ENCODE measurements around the gene CCDC47.

The CCDC47 gene

GRCh38 chr17:63697341-63698286, 75.8 kb downstream of the CCDC47 start:
- DNase-seq = peak; percentile 72

DNA sequence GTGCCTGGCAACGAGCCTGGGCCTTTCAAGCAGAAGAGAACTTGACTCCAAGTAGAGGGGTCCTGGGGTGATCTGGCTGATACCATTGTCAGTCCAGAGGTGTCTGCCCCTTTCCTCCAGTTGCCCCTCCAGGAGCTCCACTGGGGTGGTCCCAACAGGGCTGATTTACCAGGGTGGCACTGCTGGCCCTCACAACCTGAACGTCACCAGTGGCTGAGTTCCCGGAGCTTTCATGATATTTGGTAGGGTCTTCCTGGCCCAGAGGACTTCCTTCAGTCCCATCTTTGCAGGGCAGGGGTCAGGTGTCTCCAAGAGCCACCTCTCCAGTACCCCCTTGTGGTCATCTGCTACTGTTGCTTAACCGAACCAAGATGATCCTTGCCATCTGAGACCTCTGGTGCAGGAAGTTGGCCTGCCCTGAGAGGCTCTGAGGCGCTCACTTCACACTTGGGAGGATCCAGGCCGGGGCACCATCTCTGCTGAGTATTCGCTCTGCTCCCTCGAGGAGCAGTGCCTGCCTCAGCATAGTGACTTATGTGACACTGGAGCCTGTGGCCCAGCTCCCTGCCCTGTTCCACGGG, 76.9 kb downstream of the CCDC47 start:
- DNase-seq = peak; percentile 27

DNA sequence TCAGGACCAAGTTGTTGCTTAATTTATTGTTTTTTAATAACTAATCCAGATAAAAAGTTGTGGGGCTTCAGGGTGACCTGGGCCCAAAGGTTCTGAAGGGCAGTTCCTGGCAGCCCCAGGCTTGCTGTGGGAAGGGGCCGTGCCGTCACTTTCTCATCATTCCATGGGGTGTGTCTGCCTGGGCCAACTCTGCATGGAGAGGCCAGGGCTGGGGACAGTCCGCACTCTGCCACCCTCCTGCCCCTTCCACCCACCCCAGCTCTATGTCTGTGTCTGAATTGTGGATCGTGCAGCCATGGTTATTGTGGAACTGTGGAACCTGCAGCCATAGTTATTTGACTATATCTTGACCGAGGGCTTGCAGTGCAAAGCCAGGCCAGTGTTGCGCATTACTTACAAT, 77.5 kb downstream of the CCDC47 start:
- no peak for DNase-seq
